Upper lobe of left lung (tissue), 6 donors: Measurements from ENCODE around the gene NR4A2. TPM values are rescaled to one million over a fixed set of nuclear protein-coding genes. Genes with fewer than 3 reads are reported as not detected.

Source experiments
- ATAC-seq, 2 donors: fragments of 200-7000 bp; cut with Tn5 transposase; one replicate each; pipeline ENCODE4 v1.9.1; 2022; ENCODE audit warnings: mild to moderate bottlenecking in 2 of 2, moderate library complexity in 2 of 2; ENCODE audit not compliant: low FRiP score in 2 of 2
- DNase-seq, 2 donors: peaks; one replicate each; pipeline ENCODE4 v3.0.0-alpha.2; 2019 to 2020
- H3K27ac ChIP-seq, 4 donors: fragments of 200-600 bp; sonication (generic); one replicate each; pipeline ENCODE4 v1.5.1; 2016 to 2019
- H3K27me3 ChIP-seq, 4 donors: fragments of 200-600 bp; sonication (generic); one replicate each; pipeline ENCODE4 v1.5.1; 2017 to 2019
- H3K36me3 ChIP-seq, 4 donors: fragments of 200-600 bp; sonication (generic); one replicate each; pipeline ENCODE4 v1.5.1; 2016 to 2019
- H3K4me1 ChIP-seq, 4 donors: fragments of 200-600 bp; sonication (generic); one replicate each; pipeline ENCODE4 v1.5.1; 2018 to 2019
- H3K4me3 ChIP-seq, 4 donors: fragments of 200-600 bp; sonication (generic); one replicate each; pipeline ENCODE4 v1.5.1; 2017 to 2019; ENCODE audit warnings: mild to moderate bottlenecking in 2 of 4, moderate library complexity in 1 of 4
- H3K9me3 ChIP-seq, 4 donors: fragments of 200-600 bp; sonication (generic); one replicate each; pipeline ENCODE4 v1.5.1; 2018 to 2019
- CTCF ChIP-seq, 6 experiments: fragments of 450-650 bp in 4 of 6; fragments of 200-600 bp in 2 of 6; sonication (generic) in 2 of 6; IDR thresholded peaks; one replicate each; pipeline ENCODE4 v1.5.1; 2016 to 2019; ENCODE audit warnings: antibody characterized with exemption in 6 of 6
- EP300 ChIP-seq, 4 donors: sonication (generic); formaldehyde crosslinking; IDR thresholded peaks; one replicate each; pipeline ENCODE4 v1.5.1; 2017; ENCODE audit warnings: antibody characterized with exemption in 4 of 4, control low read depth in 2 of 4
- POLR2A ChIP-seq, 4 donors: fragments of 450-650 bp; IDR thresholded peaks; one replicate each; pipeline ENCODE4 v1.5.1; 2016 to 2017; ENCODE audit warnings: antibody characterized with exemption in 4 of 4, mild to moderate bottlenecking in 2 of 4
- POLR2AphosphoS5 ChIP-seq, 2 donors: sonication (generic); formaldehyde crosslinking; IDR thresholded peaks; one replicate each; pipeline ENCODE4 v1.5.1; 2017; ENCODE audit warnings: antibody characterized with exemption in 2 of 2
- WGBS, 2 donors: methylation state at CpG; one replicate each; pipeline ENCODE4 v1.1.5; 2017 to 2018; 5-methylcytosine and 5-hydroxymethylcytosine counted together
- total RNA-seq, 6 donors: library from RNA; depleted of rRNA in 4 of 6; stranded (reverse); fragments of >200 nt in 4 of 6; gene quantifications; one replicate each; pipeline versions ENCODE4 v1.1.0 to v1.2.1, GENCODE V29; 2016 to 2021
- donor health status: DM: no; HTN: no; CAD: no; lungs with moderate emphysema.
- donor health status: DM: no; HTN: yes; CAD: no; lungs with severe emphysema.

The NR4A2 gene
- total RNA-seq, 6 donors from 2014 or later = 3.0 to 12.6 (median 8.9) TPM

- no peaks in the 10 kb centered on the region for H3K27me3 ChIP-seq
- no peaks in the 10 kb centered on the region for H3K9me3 ChIP-seq
- ATAC-seq = no peak
- H3K36me3 ChIP-seq = no peaks in the 10 kb centered on the region
- no peak overlapping the region for H3K4me3 ChIP-seq
- no peak overlapping the region for H3K27ac ChIP-seq
- H3K4me1 ChIP-seq = no peaks in the 10 kb centered on the region
- TF ChIP-seq CTCF (IDR thresholded peaks at IDR 0.05) = no peak
- TF ChIP-seq POLR2A (IDR thresholded peaks at IDR 0.05) = no peak
- TF ChIP-seq POLR2AphosphoS5 (IDR thresholded peaks at IDR 0.05) = no peak
- no peak for TF ChIP-seq EP300 (IDR thresholded peaks at IDR 0.05)
- no peak for DNase-seq
These were observed 17.1 kb upstream of the NR4A2 start for GRCh38 chr2:156349605-156350004.

DNA sequence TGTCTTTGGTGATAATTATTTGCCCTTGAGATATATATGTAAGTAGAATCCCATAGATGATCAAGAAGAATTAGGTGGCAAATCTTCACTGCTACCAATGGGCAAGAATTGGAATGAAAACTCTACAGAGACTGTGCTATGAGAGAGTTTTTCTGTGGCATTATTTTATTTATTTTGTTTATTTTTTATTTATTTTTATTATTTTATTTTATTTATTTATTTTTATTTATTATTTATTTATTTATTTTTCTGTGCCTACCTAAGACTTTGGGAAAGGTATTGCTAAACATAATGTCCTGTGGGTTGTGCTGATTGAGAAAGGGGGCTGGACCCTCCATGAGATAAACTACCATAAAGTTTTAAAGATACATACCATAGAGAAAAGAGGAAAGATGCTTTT, 16.6 kb upstream of the NR4A2 start:
- no peaks in the 10 kb centered on the region for H3K36me3 ChIP-seq
- TF ChIP-seq EP300 (IDR thresholded peaks at IDR 0.05) = no peak
- TF ChIP-seq CTCF (IDR thresholded peaks at IDR 0.05) = no peak
- no peak for TF ChIP-seq POLR2A (IDR thresholded peaks at IDR 0.05)
- TF ChIP-seq POLR2AphosphoS5 (IDR thresholded peaks at IDR 0.05) = no peak
- ATAC-seq (no peak), DNase-seq (no peak)
- no peaks in the 10 kb centered on the region for H3K27me3 ChIP-seq
- H3K9me3 ChIP-seq = no peaks in the 10 kb centered on the region
- no peaks in the 10 kb centered on the region for H3K4me1 ChIP-seq
- no peak overlapping the region for H3K4me3 ChIP-seq
- H3K27ac ChIP-seq = no peak overlapping the region

DNA sequence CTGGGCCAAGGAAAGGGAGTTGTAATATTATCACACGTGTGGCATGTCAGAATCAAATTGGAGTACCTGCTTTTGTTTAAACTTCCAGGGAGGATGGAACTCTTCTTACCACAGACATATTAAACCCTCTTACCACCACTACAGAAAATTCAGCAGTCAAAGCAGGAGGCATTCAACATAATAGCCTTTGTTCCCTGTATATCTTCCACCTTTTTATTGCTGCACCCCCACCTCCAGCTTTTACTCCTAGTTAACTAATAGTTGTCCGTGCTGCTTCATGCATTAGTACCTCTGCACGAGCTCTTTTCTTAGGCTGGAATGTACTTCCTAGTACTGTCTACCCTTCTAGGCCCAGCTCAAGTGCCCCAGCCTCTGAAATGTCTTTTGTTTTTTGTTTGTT, 14.9 kb upstream of the NR4A2 start:
- ATAC-seq = no peak
- Histone ChIP-seq H3K4me3 (no peak overlapping the region), H3K9me3 (no peaks in the 10 kb centered on the region), H3K36me3 (no peaks in the 10 kb centered on the region), H3K27ac (no peak overlapping the region), H3K4me1 (peaks cover 0 to 6% (median 3%) of the 10 kb centered on the region in 4 donors), H3K27me3 (no peaks in the 10 kb centered on the region)
- TF ChIP-seq POLR2AphosphoS5 (IDR thresholded peaks at IDR 0.05) = no peak
- TF ChIP-seq CTCF (IDR thresholded peaks at IDR 0.05) = no peak
- TF ChIP-seq EP300 (IDR thresholded peaks at IDR 0.05) = no peak
- TF ChIP-seq POLR2A (IDR thresholded peaks at IDR 0.05) = no peak
- WGBS, 2 donors = 79 to 85% methylated on average over 3 of the region's 3 CpGs
- no peak for DNase-seq

GRCh38 chr2:156346731-156347130, 14.2 kb upstream of the NR4A2 start:
- no peak overlapping the region for H3K27ac ChIP-seq
- no peak overlapping the region for H3K4me3 ChIP-seq
- no peaks in the 10 kb centered on the region for H3K9me3 ChIP-seq
- no peaks in the 10 kb centered on the region for H3K36me3 ChIP-seq
- ATAC-seq (no peak), DNase-seq (no peak)
- WGBS, 2 donors = 68 to 73% methylated on average over 4 of the region's 4 CpGs
- TF ChIP-seq POLR2AphosphoS5 (IDR thresholded peaks at IDR 0.05) = no peak
- no peak for TF ChIP-seq POLR2A (IDR thresholded peaks at IDR 0.05)
- no peak for TF ChIP-seq CTCF (IDR thresholded peaks at IDR 0.05)
- TF ChIP-seq EP300 (IDR thresholded peaks at IDR 0.05) = no peak
- H3K4me1 ChIP-seq = peaks cover 0 to 6% (median 3%) of the 10 kb centered on the region in 4 donors
- no peaks in the 10 kb centered on the region for H3K27me3 ChIP-seq

DNA sequence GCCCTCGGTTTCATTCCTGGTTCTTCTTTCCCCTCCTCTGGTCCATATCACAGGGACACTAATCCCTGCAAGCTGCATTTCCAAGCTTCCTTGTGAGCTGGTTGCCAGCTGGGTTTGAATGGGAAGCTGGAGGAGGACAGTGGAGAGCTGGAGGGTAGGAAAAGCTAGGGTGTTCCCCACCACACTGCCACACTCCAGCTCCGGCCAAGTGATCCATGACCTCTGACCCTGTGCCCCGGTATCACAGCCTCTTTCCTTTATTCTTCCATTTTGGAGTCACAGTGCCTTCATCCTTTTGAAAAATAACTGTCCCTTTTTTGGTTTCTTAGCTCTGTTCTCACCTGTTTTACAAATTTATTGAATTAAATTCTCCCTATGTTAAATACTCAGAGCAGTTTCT, 13.1 kb upstream of the NR4A2 start:
- DNase-seq (no peak), ATAC-seq (no peak)
- H3K4me1 ChIP-seq = peaks cover 4 to 12% (median 9%) of the 10 kb centered on the region in 4 donors
- H3K36me3 ChIP-seq = no peaks in the 10 kb centered on the region
- no peaks in the 10 kb centered on the region for H3K27me3 ChIP-seq
- 94% methylated on average over 3 of the region's 3 CpGs for WGBS, 2 donors
- no peak overlapping the region for H3K27ac ChIP-seq
- no peak for TF ChIP-seq POLR2A (IDR thresholded peaks at IDR 0.05)
- no peak for TF ChIP-seq CTCF (IDR thresholded peaks at IDR 0.05)
- no peak for TF ChIP-seq POLR2AphosphoS5 (IDR thresholded peaks at IDR 0.05)
- TF ChIP-seq EP300 (IDR thresholded peaks at IDR 0.05) = no peak
- H3K4me3 ChIP-seq = no peak overlapping the region
- H3K9me3 ChIP-seq = no peaks in the 10 kb centered on the region
